Neural cell (in vitro differentiated cells): Measurements from ENCODE around the gene CCDC88C.

Experiments used
- EZH2 ChIP-seq: fragments of 200-600, 300-800 bp; shearing (Covaris generic), sonication (generic); IDR thresholded peaks from 2 replicates; pipeline ENCODE4 v1.6.1; 2014; ENCODE audit warnings: antibody characterized with exemption, low read length, borderline replicate concordance, mild to moderate bottlenecking; ENCODE audit not compliant: insufficient read depth, poor library complexity, severe bottlenecking
- TF ChIP-seq, protein P1 (sequence below): fragments of 450-650 bp; IDR thresholded peaks from 2 replicates; pipeline ENCODE4 v1.5.1; 2014; ENCODE audit warnings: antibody characterized with exemption, mild to moderate bottlenecking, moderate library complexity; ENCODE audit not compliant: poor library complexity, severe bottlenecking

DNA sequence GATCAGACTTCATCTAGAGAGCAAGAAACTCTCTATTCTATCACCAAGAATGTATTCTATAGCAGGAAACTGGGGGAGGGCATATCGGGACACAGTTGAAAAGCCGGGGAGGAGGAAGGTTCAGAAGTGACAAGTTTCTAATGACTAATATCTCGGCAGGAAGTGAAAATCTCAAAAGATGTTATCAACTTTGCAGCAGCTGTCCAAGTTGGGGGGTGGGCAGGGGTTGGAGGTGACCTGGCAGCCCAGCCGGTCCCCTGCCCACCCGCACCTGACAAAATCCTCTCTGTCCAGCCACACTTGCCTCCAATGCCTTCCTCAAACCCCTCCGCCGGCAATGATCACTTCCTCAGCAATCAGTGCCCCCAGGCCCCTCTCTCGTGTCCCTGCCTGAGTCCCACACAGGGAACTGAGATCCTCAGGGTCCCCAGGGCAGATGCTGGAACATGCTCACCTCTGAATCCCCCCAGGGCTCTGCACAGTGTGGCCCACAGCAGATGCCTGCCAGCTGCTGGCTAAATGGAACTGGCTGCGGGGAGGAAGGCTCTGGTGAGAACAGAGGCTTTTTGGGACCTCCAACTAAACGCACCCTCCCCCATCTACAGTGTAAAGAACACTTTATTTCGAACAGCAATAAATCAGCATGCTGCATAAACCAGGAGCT is 43.9 kb downstream of the CCDC88C start:
- TF ChIP-seq EZH2, result no peak
- TF ChIP-seq, protein P1, sequence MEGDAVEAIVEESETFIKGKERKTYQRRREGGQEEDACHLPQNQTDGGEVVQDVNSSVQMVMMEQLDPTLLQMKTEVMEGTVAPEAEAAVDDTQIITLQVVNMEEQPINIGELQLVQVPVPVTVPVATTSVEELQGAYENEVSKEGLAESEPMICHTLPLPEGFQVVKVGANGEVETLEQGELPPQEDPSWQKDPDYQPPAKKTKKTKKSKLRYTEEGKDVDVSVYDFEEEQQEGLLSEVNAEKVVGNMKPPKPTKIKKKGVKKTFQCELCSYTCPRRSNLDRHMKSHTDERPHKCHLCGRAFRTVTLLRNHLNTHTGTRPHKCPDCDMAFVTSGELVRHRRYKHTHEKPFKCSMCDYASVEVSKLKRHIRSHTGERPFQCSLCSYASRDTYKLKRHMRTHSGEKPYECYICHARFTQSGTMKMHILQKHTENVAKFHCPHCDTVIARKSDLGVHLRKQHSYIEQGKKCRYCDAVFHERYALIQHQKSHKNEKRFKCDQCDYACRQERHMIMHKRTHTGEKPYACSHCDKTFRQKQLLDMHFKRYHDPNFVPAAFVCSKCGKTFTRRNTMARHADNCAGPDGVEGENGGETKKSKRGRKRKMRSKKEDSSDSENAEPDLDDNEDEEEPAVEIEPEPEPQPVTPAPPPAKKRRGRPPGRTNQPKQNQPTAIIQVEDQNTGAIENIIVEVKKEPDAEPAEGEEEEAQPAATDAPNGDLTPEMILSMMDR, result no peak
